ENCODE measurements around the gene CDC42BPA.

DNA sequence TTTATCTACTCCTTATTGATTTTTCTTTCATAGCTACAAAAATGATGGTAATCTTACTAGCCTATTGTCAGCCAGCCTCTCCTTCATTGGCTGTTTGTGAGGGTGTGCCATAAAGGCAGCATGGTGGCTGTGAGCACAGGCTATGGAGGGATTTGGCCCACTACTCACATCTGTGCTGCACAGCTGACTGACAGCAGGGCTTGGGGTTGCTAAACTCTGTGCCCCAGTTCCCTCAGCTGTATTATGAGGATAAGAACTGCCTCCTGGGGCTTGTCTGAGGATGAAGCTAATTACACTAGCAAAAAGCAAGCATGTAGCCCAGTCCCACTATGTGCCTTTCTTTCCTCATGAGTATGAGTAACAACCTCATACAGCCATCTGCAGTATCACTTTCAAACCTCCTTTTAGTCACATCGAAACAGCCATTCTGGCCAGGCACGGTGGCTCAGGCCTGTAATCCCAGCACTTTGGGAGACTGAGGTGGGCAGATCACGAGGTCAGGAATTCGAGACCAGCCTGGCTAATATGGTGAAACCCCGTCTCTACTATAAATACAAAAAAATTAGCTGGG is 312.0 kb downstream of the CDC42BPA start:
- no peak for TF ChIP-seq POLR2AphosphoS5 (IDR thresholded peaks at IDR 0.05)
- TF ChIP-seq, protein P1, sequence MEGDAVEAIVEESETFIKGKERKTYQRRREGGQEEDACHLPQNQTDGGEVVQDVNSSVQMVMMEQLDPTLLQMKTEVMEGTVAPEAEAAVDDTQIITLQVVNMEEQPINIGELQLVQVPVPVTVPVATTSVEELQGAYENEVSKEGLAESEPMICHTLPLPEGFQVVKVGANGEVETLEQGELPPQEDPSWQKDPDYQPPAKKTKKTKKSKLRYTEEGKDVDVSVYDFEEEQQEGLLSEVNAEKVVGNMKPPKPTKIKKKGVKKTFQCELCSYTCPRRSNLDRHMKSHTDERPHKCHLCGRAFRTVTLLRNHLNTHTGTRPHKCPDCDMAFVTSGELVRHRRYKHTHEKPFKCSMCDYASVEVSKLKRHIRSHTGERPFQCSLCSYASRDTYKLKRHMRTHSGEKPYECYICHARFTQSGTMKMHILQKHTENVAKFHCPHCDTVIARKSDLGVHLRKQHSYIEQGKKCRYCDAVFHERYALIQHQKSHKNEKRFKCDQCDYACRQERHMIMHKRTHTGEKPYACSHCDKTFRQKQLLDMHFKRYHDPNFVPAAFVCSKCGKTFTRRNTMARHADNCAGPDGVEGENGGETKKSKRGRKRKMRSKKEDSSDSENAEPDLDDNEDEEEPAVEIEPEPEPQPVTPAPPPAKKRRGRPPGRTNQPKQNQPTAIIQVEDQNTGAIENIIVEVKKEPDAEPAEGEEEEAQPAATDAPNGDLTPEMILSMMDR (IDR thresholded peaks at IDR 0.05), result no peak
